Activated CD4-positive, alpha-beta T cell treated with anti-CD3 and anti-CD28 coated beads for 36 hours (primary cell): ENCODE results near the gene TRMT2A. TPM values are rescaled to one million over a fixed set of nuclear protein-coding genes. Genes with fewer than 3 reads are reported as not detected.

Source experiments
- ATAC-seq: fragments of 200-7000 bp; cut with Tn5 transposase; one replicate; pipeline ENCODE4 v1.10.0; 2021; ENCODE audit warnings: mild to moderate bottlenecking, moderate library complexity
- CTCF ChIA-PET: fragments of 350-600 bp; sonication (Branson Sonifier 250); formaldehyde crosslinking; loops from one replicate; lab custom pipeline; 2021; ENCODE audit warnings: antibody characterized with exemption; lab: Charles Lee
- POLR2A ChIA-PET: fragments of 350-600 bp; sonication (Branson Sonifier 250); formaldehyde crosslinking; loops from one replicate; lab custom pipeline; 2021; ENCODE audit warnings: antibody characterized with exemption, inconsistent platforms; lab: Charles Lee
- DNase-seq: peaks from one replicate; pipeline ENCODE4 v3.0.0-alpha.2; 2020
- H3K27ac Mint-ChIP-seq: one replicate; pipeline ENCODE4 v1.8.0; 2021; ENCODE audit warnings: mixed read lengths
- H3K27me3 Mint-ChIP-seq: one replicate; pipeline ENCODE4 v1.8.0; 2021; ENCODE audit warnings: mixed read lengths
- H3K36me3 Mint-ChIP-seq: one replicate; pipeline ENCODE4 v1.8.0; 2021; ENCODE audit warnings: low read depth, mixed read lengths
- H3K4me1 Mint-ChIP-seq: one replicate; pipeline ENCODE4 v1.8.0; 2021; ENCODE audit warnings: mixed read lengths
- H3K4me3 Mint-ChIP-seq: one replicate; pipeline ENCODE4 v1.8.0; 2021; ENCODE audit warnings: mild to moderate bottlenecking, moderate library complexity, mixed read lengths
- H3K9me3 Mint-ChIP-seq: one replicate; pipeline ENCODE4 v1.8.0; 2021; ENCODE audit warnings: low read depth, mixed read lengths
- intact Hi-C, 2 experiments: fragments of 100-400 bp; cut with DNase I in 1 of 2; cut with micrococcal nuclease in 1 of 2; formaldehyde crosslinking; loops; one replicate each; pipeline versions ENCODE4 v1.14.2 to v1.15.1; 2022 to 2024; cut with DNase I, micrococcal nuclease
- total RNA-seq, 2 experiments: library from RNA; stranded (reverse); gene quantifications; one replicate each; pipeline ENCODE4 v1.2.3, GENCODE V29; 2021

TRMT2A gene
- total RNA-seq, 2 experiments from 2014 or later, result 84.4 to 85.9 TPM

DNA sequence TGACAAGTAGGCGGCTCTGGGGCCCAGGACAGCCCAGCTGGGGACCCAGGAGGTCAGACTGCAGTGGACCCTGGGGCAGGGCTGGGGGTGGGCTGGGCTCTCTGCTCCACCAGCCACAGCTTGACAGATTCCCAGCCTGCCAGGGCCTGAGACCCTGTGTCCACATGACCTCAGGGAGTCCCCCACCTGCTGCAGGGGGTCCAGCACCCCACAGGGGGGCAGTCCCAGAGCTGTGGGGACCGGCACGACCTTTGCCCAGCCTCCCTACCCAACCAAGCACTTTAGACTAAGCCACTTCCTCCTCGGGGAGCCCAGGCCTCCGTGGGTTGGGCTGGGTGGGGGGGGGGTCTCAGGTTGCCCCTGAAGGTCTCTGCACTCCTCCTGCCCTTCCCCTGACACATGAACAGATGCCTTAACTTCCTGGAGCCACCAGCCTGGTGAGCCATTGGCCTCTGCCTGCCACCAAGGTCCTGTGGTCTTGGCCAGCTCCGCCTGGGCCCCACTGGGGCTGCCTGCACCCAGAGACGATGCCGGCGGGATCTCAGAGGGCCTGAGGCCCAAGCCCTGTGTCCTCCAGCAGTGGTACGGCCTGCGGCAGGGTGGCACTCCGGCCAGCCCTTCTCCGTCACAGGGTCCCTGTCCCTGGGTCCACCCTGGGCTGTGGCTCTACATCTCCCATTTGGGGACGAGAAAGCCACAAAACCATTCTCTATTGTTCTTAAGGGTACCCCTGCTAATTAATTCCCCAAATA is 30.4 kb upstream of the TRMT2A start:
- DNase-seq, result no peak
- Mint-ChIP-seq H3K4me3 (no peak overlapping the region), H3K27ac (no peak overlapping the region), H3K4me1 (peaks cover 2% of the 10 kb centered on the region), H3K27me3 (no peaks in the 10 kb centered on the region), H3K9me3 (no peaks in the 10 kb centered on the region), H3K36me3 (no peaks in the 10 kb centered on the region)
- ATAC-seq, result no peak
- intact Hi-C loops, result no loop called here
- CTCF ChIA-PET, result no interaction called here
- POLR2A ChIA-PET, result no interaction called here

DNA sequence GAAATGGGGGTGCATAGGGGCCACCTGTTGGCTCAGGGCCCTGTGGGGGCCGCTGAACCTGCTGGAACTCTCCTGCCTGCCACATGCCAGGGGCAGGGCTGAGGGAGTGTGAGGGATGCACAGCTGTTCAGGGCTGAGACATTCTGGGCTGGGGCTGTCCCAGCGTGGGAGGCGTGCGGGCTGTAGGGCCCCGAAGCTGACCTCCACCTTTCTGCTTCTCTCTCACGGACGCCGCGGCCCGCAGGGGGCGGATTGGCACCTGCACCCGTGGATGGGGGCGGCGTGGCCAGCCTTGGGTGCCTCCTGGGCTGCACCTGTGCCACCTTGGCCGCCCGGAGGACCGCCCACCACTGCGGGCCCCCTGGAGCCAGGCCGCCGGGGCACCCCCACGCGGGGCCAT is 29.8 kb upstream of the TRMT2A start:
- DNase-seq (no peak), ATAC-seq (no peak)
- peaks cover 2% of the 10 kb centered on the region for H3K4me1 Mint-ChIP-seq
- intact Hi-C loops, result no loop called here
- ChIA-PET POLR2A (no interaction called here), CTCF (no interaction called here)
- H3K9me3 Mint-ChIP-seq, result no peaks in the 10 kb centered on the region
- H3K36me3 Mint-ChIP-seq, result no peaks in the 10 kb centered on the region
- H3K27ac Mint-ChIP-seq, result no peak overlapping the region
- no peak overlapping the region for H3K4me3 Mint-ChIP-seq
- H3K27me3 Mint-ChIP-seq, result no peaks in the 10 kb centered on the region

DNA sequence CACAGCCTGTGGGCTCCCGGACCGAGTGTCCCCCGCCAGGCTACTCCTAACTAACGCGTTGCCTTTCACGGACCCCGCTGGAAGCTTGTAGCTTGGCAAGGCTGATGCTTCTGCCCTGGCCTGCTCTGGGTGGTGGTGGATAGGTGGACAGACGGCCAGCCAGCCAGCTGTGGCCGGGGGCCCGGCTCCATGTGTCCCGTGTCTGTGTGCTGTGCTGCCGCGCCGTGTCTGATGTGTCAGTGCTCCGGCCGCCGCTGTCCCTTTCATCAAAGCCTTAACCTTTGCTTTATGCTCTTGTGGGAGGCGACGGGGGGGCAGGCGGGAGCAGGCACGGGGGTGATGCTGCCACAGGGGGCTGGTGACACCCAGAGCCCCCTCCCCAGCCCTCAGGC is 28.8 kb upstream of the TRMT2A start:
- CTCF ChIA-PET, result no interaction called here
- no peak overlapping the region for H3K4me3 Mint-ChIP-seq
- DNase-seq (no peak), ATAC-seq (no peak)
- no peak overlapping the region for H3K27ac Mint-ChIP-seq
- H3K4me1 Mint-ChIP-seq, result peaks cover 2% of the 10 kb centered on the region
- POLR2A ChIA-PET, result no interaction called here
- H3K27me3 Mint-ChIP-seq, result no peaks in the 10 kb centered on the region
- intact Hi-C loops, result no loop called here
- no peaks in the 10 kb centered on the region for H3K9me3 Mint-ChIP-seq
- H3K36me3 Mint-ChIP-seq, result no peaks in the 10 kb centered on the region

DNA sequence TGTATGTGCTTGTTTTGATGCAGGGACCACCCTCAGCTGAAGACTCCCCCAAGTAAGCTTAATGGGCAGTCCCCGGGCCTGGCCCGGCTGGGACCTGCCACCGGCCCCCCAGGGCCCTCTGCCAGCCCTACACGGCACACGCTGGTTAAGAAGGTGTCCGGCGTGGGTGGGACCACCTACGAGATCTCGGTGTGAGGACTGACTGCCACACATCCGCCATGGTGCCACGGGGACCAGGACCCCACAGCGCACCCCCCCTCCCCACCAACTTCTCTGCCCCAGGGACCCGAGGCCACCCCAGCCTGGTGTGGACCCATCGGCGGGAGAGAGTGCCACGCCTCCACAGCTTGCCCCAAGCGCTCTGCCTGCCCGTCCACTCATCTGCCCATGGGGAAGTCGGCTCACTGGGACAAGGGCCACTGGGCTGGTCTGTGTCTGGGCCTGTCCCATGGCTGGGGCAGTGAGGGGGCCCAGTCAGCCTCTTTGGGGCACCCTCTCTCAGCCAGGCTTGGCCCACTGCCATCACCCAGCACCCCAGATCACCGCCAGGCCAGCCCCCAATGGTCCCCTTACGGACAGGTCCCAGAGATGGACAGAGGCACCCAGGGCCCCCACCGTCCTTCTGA is 28.3 kb upstream of the TRMT2A start:
- CTCF ChIA-PET, result interaction anchor here (0.6 kb wide), 1 partner anchor 8 kb away, joined by 3 read pairs; no protein-coding TSS in a partner anchor
- no peaks in the 10 kb centered on the region for H3K36me3 Mint-ChIP-seq

DNA sequence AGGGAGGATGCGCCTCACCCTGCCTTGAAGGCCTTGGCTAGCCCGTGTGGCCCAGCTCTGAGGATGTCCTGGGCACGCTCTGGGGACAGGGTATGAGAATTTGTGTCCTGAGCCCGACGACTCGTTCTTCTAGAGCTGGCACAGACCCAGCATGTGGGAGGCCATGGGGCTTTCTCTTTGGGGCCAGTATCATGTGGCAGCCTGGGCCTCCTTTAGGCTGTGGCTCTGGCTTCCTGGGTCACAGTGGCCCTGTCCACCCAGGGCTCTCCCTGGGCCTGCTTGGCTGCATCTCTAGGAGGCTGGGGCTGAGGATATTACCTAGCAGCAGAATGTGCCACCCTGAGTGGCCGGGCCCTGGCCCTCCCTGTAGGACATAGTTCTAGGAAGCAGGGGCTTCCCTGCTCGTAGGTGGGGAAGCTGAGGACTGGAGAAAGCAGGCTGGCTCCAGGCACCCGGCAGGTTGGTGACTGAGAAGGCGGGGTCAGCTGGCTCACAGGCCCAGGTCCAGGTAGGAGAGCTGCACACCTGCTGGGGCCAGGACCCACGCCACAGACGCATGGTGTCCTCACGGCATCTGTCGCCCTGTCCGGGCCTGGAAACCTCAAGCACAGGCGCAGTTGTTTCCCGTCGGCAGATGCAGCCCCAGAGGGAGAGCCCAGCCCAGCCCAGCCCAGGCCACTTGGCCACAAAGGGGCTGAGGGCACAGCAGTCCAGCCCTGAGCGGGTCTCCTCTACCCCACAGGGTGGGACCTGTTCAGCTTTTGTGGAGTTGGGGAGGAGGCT is 27.0 kb upstream of the TRMT2A start:
- peaks cover 2% of the 10 kb centered on the region for H3K4me1 Mint-ChIP-seq
- no peak overlapping the region for H3K27ac Mint-ChIP-seq
- ChIA-PET CTCF (interaction anchor here (0.6 kb wide), 1 partner anchor 54 kb away, joined by 3 read pairs; no protein-coding TSS in a partner anchor), POLR2A (no interaction called here)
- no peaks in the 10 kb centered on the region for H3K36me3 Mint-ChIP-seq
- no peak for ATAC-seq
- intact Hi-C loops, result no loop called here
- no peaks in the 10 kb centered on the region for H3K27me3 Mint-ChIP-seq
- no peak for DNase-seq
- no peak overlapping the region for H3K4me3 Mint-ChIP-seq
- no peaks in the 10 kb centered on the region for H3K9me3 Mint-ChIP-seq

More for the DNA sequence above, 28.3 kb upstream of the TRMT2A start:
- H3K27me3 Mint-ChIP-seq, result no peaks in the 10 kb centered on the region
- DNase-seq, result no peak
- no peak overlapping the region for H3K4me3 Mint-ChIP-seq
- no peak for ATAC-seq
- no peaks in the 10 kb centered on the region for H3K9me3 Mint-ChIP-seq
- H3K27ac Mint-ChIP-seq, result no peak overlapping the region
- POLR2A ChIA-PET, result no interaction called here
- peaks cover 2% of the 10 kb centered on the region for H3K4me1 Mint-ChIP-seq
- intact Hi-C loops, result no loop called here

DNA sequence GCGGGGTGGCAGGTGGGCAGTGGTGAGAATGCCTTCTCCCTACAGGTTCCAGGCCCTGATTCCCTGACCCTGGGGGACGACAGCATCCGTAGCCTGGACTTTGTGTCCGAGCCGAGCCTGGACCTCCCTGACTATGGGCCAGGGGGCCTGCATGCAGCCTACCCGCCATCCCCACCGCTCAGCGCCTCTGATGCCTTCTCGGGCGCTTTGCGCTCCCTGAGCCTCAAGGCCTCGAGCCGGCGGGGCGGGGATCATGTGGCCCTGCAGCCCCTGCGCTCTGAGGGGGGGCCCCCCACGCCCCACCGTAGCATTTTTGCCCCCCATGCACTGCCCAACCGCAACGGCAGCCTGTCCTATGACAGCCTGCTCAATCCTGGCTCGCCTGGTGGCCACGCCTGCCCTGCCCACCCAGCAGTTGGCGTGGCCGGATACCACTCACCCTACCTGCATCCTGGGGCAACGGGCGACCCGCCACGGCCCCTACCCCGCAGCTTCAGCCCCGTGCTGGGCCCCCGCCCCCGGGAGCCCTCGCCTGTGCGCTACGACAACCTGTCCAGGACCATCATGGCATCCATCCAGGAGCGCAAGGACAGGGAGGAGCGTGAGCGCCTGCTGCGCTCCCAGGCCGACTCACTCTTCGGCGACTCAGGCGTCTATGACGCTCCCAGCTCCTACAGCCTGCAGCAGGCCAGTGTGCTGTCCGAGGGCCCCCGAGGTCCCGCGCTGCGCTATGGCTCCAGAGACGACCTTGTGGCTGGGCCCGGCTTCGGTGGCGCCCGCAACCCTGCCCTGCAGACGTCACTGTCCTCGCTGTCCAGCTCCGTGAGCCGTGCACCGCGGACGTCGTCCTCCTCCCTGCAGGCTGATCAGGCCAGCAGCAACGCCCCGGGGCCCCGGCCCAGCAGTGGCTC is 25.9 kb upstream of the TRMT2A start:
- Mint-ChIP-seq H3K4me1 (peaks cover 5% of the 10 kb centered on the region), H3K27ac (no peak overlapping the region), H3K4me3 (no peak overlapping the region), H3K27me3 (no peaks in the 10 kb centered on the region), H3K9me3 (no peaks in the 10 kb centered on the region), H3K36me3 (no peaks in the 10 kb centered on the region)
- ChIA-PET CTCF (no interaction called here), POLR2A (no interaction called here)
- DNase-seq (no peak), ATAC-seq (no peak)
- intact Hi-C loops, result no loop called here

DNA sequence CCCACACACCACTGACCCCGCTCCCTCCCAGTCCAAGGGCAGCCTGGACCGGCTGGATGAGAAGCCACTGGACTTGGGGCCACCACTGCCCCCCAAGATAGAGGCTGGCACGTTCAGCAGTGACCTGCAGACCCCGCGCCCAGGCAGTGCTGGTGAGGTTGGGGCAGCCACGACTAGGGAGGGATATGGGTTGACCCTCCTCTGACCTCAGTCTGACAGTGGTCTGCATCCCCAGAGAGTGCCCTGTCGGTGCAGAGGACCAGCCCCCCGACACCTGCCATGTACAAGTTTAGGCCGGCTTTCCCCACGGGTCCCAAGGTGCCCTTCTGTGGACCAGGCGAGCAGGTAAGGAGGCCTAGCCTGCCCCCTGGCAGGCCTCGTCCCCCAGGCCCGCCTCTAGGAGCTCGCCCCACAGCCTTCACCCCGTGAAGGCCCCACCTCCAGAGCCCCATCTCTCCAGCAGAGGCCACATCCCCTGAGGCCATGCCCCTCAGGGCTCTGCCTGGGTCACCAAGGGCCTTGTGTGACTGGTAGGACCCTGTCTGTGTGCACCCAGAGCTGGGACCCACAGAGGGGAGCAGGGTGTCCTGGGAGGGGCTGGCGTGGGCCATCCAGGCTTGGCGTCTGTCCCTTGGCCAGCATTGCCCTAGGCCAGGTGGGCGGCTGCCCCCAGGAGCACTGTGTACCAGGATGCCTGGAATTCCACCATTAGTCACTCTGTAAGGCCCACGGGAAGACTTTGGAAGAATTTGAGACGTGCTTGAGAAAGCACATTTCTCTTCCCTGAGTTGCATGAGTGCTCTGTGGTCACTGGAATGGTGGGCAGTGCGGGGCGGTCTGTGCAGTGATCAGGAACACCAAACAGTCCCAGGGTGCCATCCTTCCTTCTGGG is 24.4 kb upstream of the TRMT2A start:
- no peaks in the 10 kb centered on the region for H3K27me3 Mint-ChIP-seq
- CTCF ChIA-PET, result no interaction called here
- no peaks in the 10 kb centered on the region for H3K36me3 Mint-ChIP-seq
- H3K27ac Mint-ChIP-seq, result no peak overlapping the region
- no peak overlapping the region for H3K4me3 Mint-ChIP-seq
- no peak for DNase-seq
- no peaks in the 10 kb centered on the region for H3K9me3 Mint-ChIP-seq
- POLR2A ChIA-PET, result no interaction called here
- peaks cover 8% of the 10 kb centered on the region for H3K4me1 Mint-ChIP-seq
- no peak for ATAC-seq
- intact Hi-C loops, result no loop called here

DNA sequence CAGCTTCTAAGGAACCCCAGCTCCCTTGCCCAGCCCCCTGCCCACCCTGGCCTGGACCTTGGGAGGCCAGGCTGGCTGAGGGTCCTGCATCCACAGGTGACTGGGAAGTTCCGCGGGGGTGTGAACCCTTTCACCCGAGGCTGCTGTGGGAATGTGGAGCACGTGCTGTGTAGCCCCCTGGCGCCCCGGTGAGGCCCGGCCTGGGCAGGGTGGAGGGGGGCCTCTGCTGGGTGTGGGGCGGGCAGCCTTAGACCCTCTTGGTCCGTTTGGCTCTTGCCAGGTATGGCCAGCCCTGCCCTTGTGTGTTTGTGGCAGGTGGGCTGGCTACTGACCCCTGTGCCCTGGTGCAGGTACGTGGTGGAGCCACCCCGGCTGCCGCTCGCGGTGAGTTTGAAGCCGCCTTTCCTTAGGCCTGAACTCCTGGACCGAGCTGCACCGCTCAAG is 23.5 kb upstream of the TRMT2A start:
- Mint-ChIP-seq H3K27ac (no peak overlapping the region), H3K9me3 (no peaks in the 10 kb centered on the region), H3K36me3 (no peaks in the 10 kb centered on the region), H3K27me3 (no peaks in the 10 kb centered on the region), H3K4me3 (no peak overlapping the region), H3K4me1 (peaks cover 10% of the 10 kb centered on the region)
- DNase-seq (no peak), ATAC-seq (no peak)
- CTCF ChIA-PET, result no interaction called here
- POLR2A ChIA-PET, result no interaction called here
- intact Hi-C loops, result no loop called here

DNA sequence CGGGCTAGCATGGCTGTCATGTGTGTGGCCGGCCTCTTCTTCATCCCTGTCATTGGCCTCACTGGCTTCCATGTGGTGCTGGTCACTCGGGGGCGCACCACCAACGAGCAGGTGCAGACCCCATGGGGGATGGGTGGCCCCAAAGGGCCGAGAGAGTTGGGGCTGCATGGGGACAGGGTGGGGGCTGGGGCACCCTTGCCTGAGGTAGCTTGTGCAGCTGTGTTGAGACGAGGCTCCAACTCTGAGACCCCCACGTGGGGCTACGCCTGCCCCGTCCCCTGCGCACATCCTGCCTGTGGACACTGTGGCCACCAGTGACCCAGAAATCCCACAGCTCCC is 23.1 kb upstream of the TRMT2A start:
- intact Hi-C loops, result no loop called here
- ChIA-PET CTCF (no interaction called here), POLR2A (no interaction called here)
- ATAC-seq (no peak), DNase-seq (no peak)
- no peaks in the 10 kb centered on the region for H3K9me3 Mint-ChIP-seq
- peaks cover 10% of the 10 kb centered on the region for H3K4me1 Mint-ChIP-seq
- H3K36me3 Mint-ChIP-seq, result no peaks in the 10 kb centered on the region
- no peak overlapping the region for H3K27ac Mint-ChIP-seq
- H3K4me3 Mint-ChIP-seq, result no peak overlapping the region
- H3K27me3 Mint-ChIP-seq, result no peaks in the 10 kb centered on the region

DNA sequence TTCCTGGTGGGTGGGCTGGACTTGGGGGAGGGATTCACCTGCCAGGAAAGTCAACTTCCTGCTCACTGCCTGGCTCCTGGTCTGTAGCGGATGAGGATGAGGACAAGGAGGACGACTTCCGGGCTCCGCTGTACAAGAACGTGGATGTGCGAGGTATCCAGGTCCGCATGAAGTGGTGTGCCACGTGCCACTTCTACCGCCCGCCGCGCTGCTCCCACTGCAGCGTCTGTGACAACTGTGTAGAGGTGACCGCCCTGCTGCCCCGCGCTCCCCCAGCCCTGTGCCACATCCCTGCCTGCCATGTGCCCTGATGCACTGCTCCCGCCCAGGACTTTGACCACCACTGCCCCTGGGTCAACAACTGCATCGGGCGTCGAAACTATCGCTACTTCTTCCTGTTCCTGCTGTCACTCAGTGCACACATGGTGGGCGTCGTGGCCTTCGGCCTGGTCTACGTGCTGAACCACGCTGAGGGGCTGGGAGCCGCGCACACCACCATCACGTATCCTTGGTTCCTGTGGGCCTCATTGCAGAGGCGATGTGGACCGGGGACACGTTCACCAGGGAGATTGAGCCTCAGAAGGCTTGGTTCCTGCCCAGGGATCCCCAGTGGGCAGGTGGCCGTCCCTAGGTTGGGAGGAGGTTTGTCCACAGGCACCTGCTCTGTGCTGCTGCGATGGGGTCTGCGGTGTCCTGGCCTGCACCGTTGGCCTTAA is 22.5 kb upstream of the TRMT2A start:
- ChIA-PET CTCF (no interaction called here), POLR2A (no interaction called here)
- no peaks in the 10 kb centered on the region for H3K36me3 Mint-ChIP-seq
- no peak overlapping the region for H3K27ac Mint-ChIP-seq
- H3K4me1 Mint-ChIP-seq, result peaks cover 10% of the 10 kb centered on the region
- ATAC-seq (no peak), DNase-seq (no peak)
- no peak overlapping the region for H3K4me3 Mint-ChIP-seq
- intact Hi-C loops, result no loop called here
- no peaks in the 10 kb centered on the region for H3K27me3 Mint-ChIP-seq
- no peaks in the 10 kb centered on the region for H3K9me3 Mint-ChIP-seq
